ENCODE measurements around the gene SASH3. TPM values are rescaled to one million over a fixed set of nuclear protein-coding genes. Genes with fewer than 3 reads are reported as not detected.

SASH3 gene
- total RNA-seq, 2 experiments from 2014 or later: 126 to 133 TPM

GRCh38 chrX:129824620-129825019 is 44.9 kb downstream of the SASH3 start:
- ChIA-PET POLR2A (no interaction called here), CTCF (interaction anchor here (1.0 to 2.5 kb wide), 4 partner anchors 45 to 355 kb away, joined by 3 to 17 read pairs (median 3); partner anchors contain the start of gene SASH3)
- H3K27me3 Mint-ChIP-seq: no peaks in the 10 kb centered on the region
- H3K9me3 Mint-ChIP-seq: no peaks in the 10 kb centered on the region
- H3K4me3 Mint-ChIP-seq: no peak overlapping the region
- intact Hi-C loops (cut with micrococcal nuclease): loop anchor here (10.0 kb wide), 1 partner anchor 220 kb away; no protein-coding TSS in a partner anchor
- no peak for DNase-seq
- peaks cover 4% of the 10 kb centered on the region for H3K36me3 Mint-ChIP-seq
- peaks cover 16% of the 10 kb centered on the region for H3K4me1 Mint-ChIP-seq (ENCODE audit: low read depth)
- H3K27ac Mint-ChIP-seq: no peak overlapping the region

DNA sequence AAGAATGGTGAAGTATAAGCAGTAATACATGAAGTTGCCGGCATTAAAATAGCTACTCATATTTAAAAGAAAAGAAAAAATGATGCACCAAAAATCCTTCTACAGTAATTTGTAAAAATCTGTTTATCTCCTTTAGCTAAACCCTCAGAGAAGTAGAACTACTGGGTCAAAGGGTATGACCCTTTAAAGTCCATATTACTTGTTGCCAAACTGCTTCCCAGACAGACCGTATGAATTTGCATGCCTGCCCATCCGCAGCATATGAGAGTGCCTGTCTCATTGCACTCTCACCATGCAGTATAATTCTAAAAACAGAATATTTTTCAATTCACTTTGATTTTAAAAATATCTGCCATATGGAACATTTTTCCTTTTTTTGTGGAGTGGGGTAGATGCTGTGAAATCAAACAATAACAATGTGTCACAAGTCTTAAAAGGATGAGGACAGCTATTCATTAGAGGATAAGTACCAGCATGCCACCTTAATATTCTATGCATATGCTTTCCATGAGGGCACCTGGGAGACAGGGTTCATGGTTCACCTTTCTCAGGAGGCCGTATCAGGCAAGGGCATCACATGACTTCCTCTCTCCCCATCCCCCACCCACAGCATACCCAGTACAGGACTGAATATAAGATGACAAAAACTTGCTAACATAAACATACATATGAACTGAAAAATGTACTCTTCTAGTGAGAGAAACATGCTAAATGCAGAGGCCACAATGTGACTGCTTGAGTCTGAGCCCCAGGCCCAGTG is 46.2 kb downstream of the SASH3 start:
- DNase-seq: peak; percentile 22
- peak overlapping the region; percentile 53 for H3K27ac Mint-ChIP-seq

GRCh38 chrX:129830494-129830893 is 50.7 kb downstream of the SASH3 start:
- H3K4me1 Mint-ChIP-seq (ENCODE audit: low read depth): peaks cover 9% of the 10 kb centered on the region
- ChIA-PET CTCF (interaction anchor here (1.2 kb wide), 1 partner anchor 226 kb away, joined by 4 read pairs; no protein-coding TSS in a partner anchor), POLR2A (no interaction called here)
- intact Hi-C loops (cut with micrococcal nuclease): no loop called here
- no peaks in the 10 kb centered on the region for H3K27me3 Mint-ChIP-seq
- H3K36me3 Mint-ChIP-seq: no peaks in the 10 kb centered on the region
- H3K4me3 Mint-ChIP-seq: no peak overlapping the region
- no peaks in the 10 kb centered on the region for H3K9me3 Mint-ChIP-seq
- DNase-seq: no peak
- H3K27ac Mint-ChIP-seq: no peak overlapping the region

More for the DNA sequence above, 46.2 kb downstream of the SASH3 start:
- no peak overlapping the region for H3K4me3 Mint-ChIP-seq
- intact Hi-C loops (cut with micrococcal nuclease): loop anchor here (10.0 kb wide), 1 partner anchor 221 kb away; no protein-coding TSS in a partner anchor
- peaks cover 16% of the 10 kb centered on the region for H3K4me1 Mint-ChIP-seq (ENCODE audit: low read depth)
- no peaks in the 10 kb centered on the region for H3K9me3 Mint-ChIP-seq
- ChIA-PET POLR2A (interaction anchor here (1.2 kb wide), 1 partner anchor 80 kb away, joined by 3 read pairs; the partner anchor contains the start of gene UTP14A), CTCF (interaction anchor here (0.9 to 1.6 kb wide), 2 partner anchors 171 to 189 kb away, joined by 3 to 6 read pairs; partner anchors contain the start of gene APLN)
- H3K27me3 Mint-ChIP-seq: no peaks in the 10 kb centered on the region
- peaks cover 4% of the 10 kb centered on the region for H3K36me3 Mint-ChIP-seq

- peaks cover 3% of the 10 kb centered on the region for H3K4me1 Mint-ChIP-seq (ENCODE audit: low read depth)
- intact Hi-C loops (cut with micrococcal nuclease): no loop called here
- no peak for DNase-seq
- H3K36me3 Mint-ChIP-seq: no peaks in the 10 kb centered on the region
- H3K27me3 Mint-ChIP-seq: no peaks in the 10 kb centered on the region
- H3K9me3 Mint-ChIP-seq: no peaks in the 10 kb centered on the region
- no peak overlapping the region for H3K4me3 Mint-ChIP-seq
- no peak overlapping the region for H3K27ac Mint-ChIP-seq
- CTCF ChIA-PET: interaction anchor here (1.2 kb wide), 1 partner anchor 227 kb away, joined by 4 read pairs; no protein-coding TSS in a partner anchor
- POLR2A ChIA-PET: no interaction called here
Measured at GRCh38 chrX:129831091-129831885, 51.5 kb downstream of the SASH3 start.

- CTCF ChIA-PET: interaction anchor here (1.2 kb wide), 1 partner anchor 10 kb away, joined by 7 read pairs; no protein-coding TSS in a partner anchor
- intact Hi-C loops (cut with micrococcal nuclease): no loop called here
Measured at GRCh38 chrX:129833153-129833990, 53.6 kb downstream of the SASH3 start.

DNA sequence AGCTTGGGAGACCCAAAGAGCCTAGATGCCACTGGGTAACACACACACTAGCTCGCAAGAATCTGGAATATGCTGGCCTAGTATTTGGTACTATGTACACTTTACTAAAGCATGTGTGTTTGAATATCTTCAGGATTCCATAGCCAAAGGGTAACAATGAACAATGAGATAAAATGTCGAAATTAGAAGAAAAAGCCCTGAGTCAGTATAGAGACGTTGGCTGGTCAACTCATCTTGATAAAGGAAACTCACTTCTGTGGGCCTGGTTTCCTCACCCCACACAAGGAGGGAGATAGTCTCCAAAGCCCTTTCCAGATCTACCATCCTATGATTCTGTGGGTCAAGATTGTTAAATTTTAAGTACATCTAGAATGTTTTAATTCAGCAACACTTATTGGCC is 57.1 kb downstream of the SASH3 start:
- intact Hi-C loops (cut with micrococcal nuclease): no loop called here
- H3K27me3 Mint-ChIP-seq: no peaks in the 10 kb centered on the region
- ChIA-PET CTCF (interaction anchor here (1.8 kb wide), 1 partner anchor 14 kb away, joined by 4 read pairs; no protein-coding TSS in a partner anchor), POLR2A (no interaction called here)
- H3K27ac Mint-ChIP-seq: no peak overlapping the region
- H3K36me3 Mint-ChIP-seq: peaks cover 2% of the 10 kb centered on the region
- H3K4me3 Mint-ChIP-seq: no peak overlapping the region
- H3K4me1 Mint-ChIP-seq (ENCODE audit: low read depth): peaks cover 8% of the 10 kb centered on the region
- DNase-seq: no peak
- no peaks in the 10 kb centered on the region for H3K9me3 Mint-ChIP-seq

More at GRCh38 chrX:129833153-129833990, 53.6 kb downstream of the SASH3 start:
- Mint-ChIP-seq H3K27ac (no peak overlapping the region), H3K9me3 (no peaks in the 10 kb centered on the region), H3K4me3 (no peak overlapping the region), H3K36me3 (no peaks in the 10 kb centered on the region), H3K4me1 (ENCODE audit: low read depth) (no peaks in the 10 kb centered on the region), H3K27me3 (no peaks in the 10 kb centered on the region)
- DNase-seq: no peak
- POLR2A ChIA-PET: no interaction called here

- peaks cover 16% of the 10 kb centered on the region for H3K4me1 Mint-ChIP-seq (ENCODE audit: low read depth)
- H3K9me3 Mint-ChIP-seq: no peaks in the 10 kb centered on the region
- CTCF ChIA-PET: no interaction called here
- no peaks in the 10 kb centered on the region for H3K27me3 Mint-ChIP-seq
- no peak for DNase-seq
- intact Hi-C loops (cut with micrococcal nuclease): no loop called here
- no peak overlapping the region for H3K4me3 Mint-ChIP-seq
- no peak overlapping the region for H3K27ac Mint-ChIP-seq
- H3K36me3 Mint-ChIP-seq: peaks cover 2% of the 10 kb centered on the region
- POLR2A ChIA-PET: no interaction called here
Measured at GRCh38 chrX:129840344-129840743, 60.6 kb downstream of the SASH3 start.

DNA sequence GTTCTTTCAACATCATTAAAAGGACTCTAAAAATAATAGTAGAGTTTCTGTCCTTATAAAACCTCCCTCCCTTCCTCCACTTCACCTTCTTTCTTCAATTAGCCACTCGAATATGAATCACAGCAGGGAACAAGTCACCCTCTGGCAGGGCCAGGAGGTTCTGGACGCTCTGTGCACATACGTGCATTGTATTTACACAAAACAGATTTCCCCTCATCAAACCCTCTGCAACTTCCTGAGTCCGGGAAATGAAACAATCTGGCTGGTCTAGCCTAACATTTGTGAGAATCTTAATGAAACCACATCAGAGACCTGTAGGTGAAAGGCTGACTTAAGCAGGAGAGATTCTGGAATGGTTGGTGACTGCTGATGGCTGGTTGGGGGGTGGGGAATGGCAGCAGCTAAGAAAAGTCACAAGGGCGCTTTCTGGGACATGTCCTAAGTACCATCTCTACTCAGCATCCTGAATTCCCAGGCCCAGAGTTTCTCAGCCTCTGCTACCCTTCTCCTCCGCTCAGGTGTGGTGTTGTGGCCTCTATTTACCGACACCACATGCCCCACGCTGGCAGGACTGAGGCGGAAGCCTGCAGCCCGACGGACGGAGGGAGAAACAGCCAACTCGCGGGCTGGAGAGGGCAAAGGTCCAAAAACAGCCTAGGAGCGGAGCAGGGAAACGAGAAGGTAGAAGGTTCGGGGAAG is 62.9 kb downstream of the SASH3 start:
- Mint-ChIP-seq H3K36me3 (peaks cover 2% of the 10 kb centered on the region), H3K4me1 (ENCODE audit: low read depth) (peaks cover 23% of the 10 kb centered on the region), H3K27ac (peak overlapping the region; percentile 49), H3K27me3 (no peaks in the 10 kb centered on the region), H3K9me3 (no peaks in the 10 kb centered on the region), H3K4me3 (peak overlapping the region; percentile 79)
- ChIA-PET POLR2A (no interaction called here), CTCF (no interaction called here)
- DNase-seq: peak; percentile 18
- intact Hi-C loops (cut with micrococcal nuclease): no loop called here

GRCh38 chrX:129843209-129843458 is 63.4 kb downstream of the SASH3 start:
- Mint-ChIP-seq H3K9me3 (no peaks in the 10 kb centered on the region), H3K27me3 (no peaks in the 10 kb centered on the region), H3K4me1 (ENCODE audit: low read depth) (peaks cover 23% of the 10 kb centered on the region), H3K36me3 (peaks cover 2% of the 10 kb centered on the region), H3K4me3 (peak overlapping the region; percentile 92), H3K27ac (peak overlapping the region; percentile 49)
- intact Hi-C loops (cut with micrococcal nuclease): no loop called here
- CTCF ChIA-PET: no interaction called here
- POLR2A ChIA-PET: interaction anchor here (1.0 kb wide), 1 partner anchor 19 kb away, joined by 3 read pairs; no protein-coding TSS in a partner anchor
- no peak for DNase-seq

DNA sequence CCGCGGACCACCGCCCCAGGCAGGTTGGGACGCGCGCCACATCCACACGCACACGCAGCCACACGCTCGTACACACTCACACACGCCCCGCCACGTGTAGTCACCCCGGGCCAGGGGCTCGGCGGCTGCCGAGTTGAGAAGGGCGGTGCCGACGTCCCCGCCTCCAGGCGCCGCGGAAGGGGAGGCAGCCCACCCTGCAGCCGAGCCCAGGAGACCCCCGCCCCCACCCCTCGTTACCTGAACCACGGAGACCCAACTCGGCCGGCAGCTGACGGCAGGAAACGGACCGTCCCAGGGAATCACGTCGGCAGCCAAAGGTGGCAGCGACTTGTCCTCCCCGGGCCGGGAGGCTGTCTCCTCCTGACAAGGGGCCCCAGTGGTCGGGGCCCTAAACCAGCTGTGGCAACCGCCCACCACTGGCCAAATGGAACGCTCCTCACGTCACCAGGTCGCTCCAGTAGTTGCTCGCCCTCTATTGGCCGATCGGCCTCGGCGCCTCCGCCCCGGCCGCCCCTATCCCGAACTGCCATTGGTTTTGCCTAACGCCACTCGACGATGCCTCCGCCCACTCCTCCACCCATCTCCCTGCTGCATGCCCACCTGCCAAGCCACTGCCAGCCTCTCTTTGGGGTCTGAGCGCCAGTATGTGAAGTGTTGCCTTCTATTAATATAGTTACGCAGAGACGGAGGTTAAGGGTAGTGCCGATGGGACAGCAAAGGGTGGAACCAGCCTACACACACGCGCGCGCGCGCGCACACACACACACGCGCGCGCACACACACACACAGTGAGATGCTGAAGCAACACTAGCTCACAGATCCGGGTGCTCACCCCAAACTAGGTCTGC is 63.9 kb downstream of the SASH3 start, which contains the start of gene ZDHHC9:
TSS of gene ZDHHC9 (minus strand) at position 428 of the 848 bp plus-strand sequence. CDS start 1,941 bp downstream, outside the sequence.
- Mint-ChIP-seq H3K36me3 (peaks cover 2% of the 10 kb centered on the region), H3K4me1 (ENCODE audit: low read depth) (peaks cover 23% of the 10 kb centered on the region), H3K9me3 (no peaks in the 10 kb centered on the region), H3K4me3 (peak within 1 kb of the TSS; percentile 92), H3K27me3 (no peaks in the 10 kb centered on the region), H3K27ac (peak within 1 kb of the TSS; percentile 77)
- ChIA-PET POLR2A (interaction anchor here (0.5 to 1.0 kb wide), 4 partner anchors 20 to 84 kb away, joined by 3 to 4 read pairs (median 3); no protein-coding TSS in a partner anchor), CTCF (no interaction called here)
- intact Hi-C loops (cut with micrococcal nuclease): loop anchor here (1.0 kb wide), 1 partner anchor 63 kb away; the partner anchor contains the start of gene UTP14A
- DNase-seq: peak; percentile 91
